CD4-positive, alpha-beta memory T cell (primary cell): ENCODE results near the gene LHX4. TPM values are rescaled to one million over a fixed set of nuclear protein-coding genes. Genes with fewer than 3 reads are reported as not detected.

ENCODE experiments used
- CTCF ChIA-PET: fragments of 350-600 bp; sonication (Branson Sonifier 250); formaldehyde crosslinking; loops from one replicate; lab custom pipeline; 2021; ENCODE audit warnings: inconsistent platforms; ENCODE audit not compliant: partially characterized antibody; lab: Charles Lee
- POLR2A ChIA-PET: fragments of 350-600 bp; sonication (Branson Sonifier 250); formaldehyde crosslinking; loops from one replicate; lab custom pipeline; 2021; ENCODE audit not compliant: partially characterized antibody; lab: Charles Lee
- DNase-seq, 5 donors: peaks; one replicate each; pipeline versions ENCODE4 v3.0.0 to v3.0.0-alpha.2; 2020 to 2022; ENCODE audit warnings: mixed read lengths in 1 of 5
- H3K27ac ChIP-seq: one replicate; pipeline ENCODE4 v1.7.0; 2013; ENCODE audit warnings: low read depth, low read length
- H3K27me3 ChIP-seq: 2 replicates; pipeline ENCODE4 v1.7.0; 2013; ENCODE audit warnings: mild to moderate bottlenecking, low read length, moderate library complexity; ENCODE audit not compliant: insufficient read depth
- H3K36me3 ChIP-seq: 2 replicates; pipeline ENCODE4 v1.7.0; 2013; ENCODE audit warnings: mild to moderate bottlenecking, low read length, moderate library complexity; ENCODE audit not compliant: insufficient read depth
- H3K4me1 ChIP-seq: 2 replicates; pipeline ENCODE4 v1.7.0; 2013; ENCODE audit warnings: mild to moderate bottlenecking, low read length, moderate library complexity; ENCODE audit not compliant: insufficient read depth
- H3K4me3 ChIP-seq, 2 donors: one replicate each; pipeline ENCODE4 v1.7.0; 2013; ENCODE audit warnings: low read length in 2 of 2, mild to moderate bottlenecking in 1 of 2
- H3K9me3 ChIP-seq, 2 donors: one replicate each; pipeline ENCODE4 v1.7.0; 2013; ENCODE audit warnings: low read length in 2 of 2, control low read depth in 1 of 2; ENCODE audit not compliant: control insufficient read depth in 1 of 2
- H3K27ac Mint-ChIP-seq, 7 donors: one replicate each; pipeline ENCODE4 v1.8.0; 2020 to 2021; ENCODE audit warnings: mixed read lengths in 7 of 7, mild to moderate bottlenecking in 6 of 7, inconsistent platforms in 3 of 7, moderate library complexity in 3 of 7
- H3K27me3 Mint-ChIP-seq, 2 donors: one replicate each; pipeline ENCODE4 v1.8.0; 2020 to 2021; ENCODE audit warnings: mixed read lengths in 2 of 2
- H3K36me3 Mint-ChIP-seq, 2 donors: one replicate each; pipeline ENCODE4 v1.8.0; 2020 to 2021; ENCODE audit warnings: mixed read lengths in 2 of 2, inconsistent platforms in 1 of 2, mild to moderate bottlenecking in 1 of 2
- H3K4me1 Mint-ChIP-seq, 4 donors: one replicate each; pipeline ENCODE4 v1.8.0; 2020 to 2021; ENCODE audit warnings: mixed read lengths in 4 of 4, mild to moderate bottlenecking in 1 of 4
- H3K4me3 Mint-ChIP-seq, 8 donors: one replicate each; pipeline ENCODE4 v1.8.0; 2020 to 2021; ENCODE audit warnings: mixed read lengths in 8 of 8, mild to moderate bottlenecking in 7 of 8, moderate library complexity in 6 of 8, inconsistent platforms in 3 of 8
- H3K9me3 Mint-ChIP-seq, 8 donors: one replicate each; pipeline ENCODE4 v1.8.0; 2020 to 2021; ENCODE audit warnings: mixed read lengths in 8 of 8, mild to moderate bottlenecking in 5 of 8, inconsistent platforms in 3 of 8, moderate library complexity in 1 of 8
- intact Hi-C: fragments of 100-400 bp; cut with micrococcal nuclease; formaldehyde crosslinking; loops from one replicate; pipeline ENCODE4 v1.15.1; 2023
- polyA plus RNA-seq, 2 donors: library from polyadenylated mRNA; unstranded; fragments of 300-500 nt; fragmentation: Illumina TruSeq; gene quantifications; one replicate each; pipeline ENCODE4 v1.2.3, GENCODE V29; 2021
- total RNA-seq, 2 experiments: library from RNA; stranded (reverse); gene quantifications; one replicate each; pipeline ENCODE4 v1.2.3, GENCODE V29; 2021

The LHX4 gene
- total and polyA plus RNA-seq, 4 experiments from 2014 or later: 0.25 TPM; not detected in 3

DNA sequence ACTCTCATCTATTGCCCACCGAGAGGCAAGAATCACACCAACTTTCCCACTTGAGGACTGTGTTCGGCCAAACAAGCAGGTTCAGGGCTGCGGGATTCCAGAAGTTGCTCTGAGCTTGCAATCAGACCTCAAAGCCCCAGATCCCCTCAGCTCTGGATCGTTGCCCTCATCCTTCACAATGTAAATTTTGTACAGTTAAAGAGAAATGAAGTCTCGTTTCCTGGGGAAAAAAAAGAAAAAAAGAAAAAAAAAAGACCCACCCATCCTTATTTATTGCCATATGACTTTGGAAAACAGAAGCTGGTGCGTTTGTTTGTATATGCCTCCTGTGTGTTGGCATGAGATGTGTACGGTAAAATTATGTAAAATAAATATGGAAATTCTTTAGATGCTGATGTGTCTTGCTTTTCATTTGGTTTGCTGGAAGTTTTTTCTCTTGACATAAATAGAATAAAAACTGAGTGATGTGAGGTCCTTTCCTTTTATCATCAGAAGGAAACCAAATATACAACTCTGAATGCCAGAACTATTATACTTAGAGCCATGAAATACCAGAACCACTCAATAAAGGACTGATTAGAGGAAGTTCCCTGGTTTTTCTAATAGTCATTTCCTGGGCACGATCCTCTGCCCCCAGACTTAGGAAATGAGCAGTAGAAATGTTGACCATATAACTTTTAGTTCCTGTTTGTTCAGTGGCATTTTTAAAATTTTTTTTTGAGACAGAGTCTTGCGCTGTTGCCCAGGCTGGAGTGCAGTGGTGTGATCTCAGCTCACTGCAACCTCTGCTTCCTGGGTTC, 48.7 kb downstream of the LHX4 start:
- Histone ChIP-seq H3K4me1 (no peaks in the 10 kb centered on the region), H3K27ac (no peak overlapping the region), H3K4me3 (no peak overlapping the region), H3K9me3 (no peaks in the 10 kb centered on the region), H3K27me3 (no peaks in the 10 kb centered on the region), H3K36me3 (no peaks in the 10 kb centered on the region)
- Mint-ChIP-seq H3K9me3 (no peaks in the 10 kb centered on the region), H3K4me1 (no peaks in the 10 kb centered on the region), H3K4me3 (no peak overlapping the region), H3K27ac (peak overlapping the region in 1 of 7 donors; percentile 32), H3K36me3 (peaks cover 46 to 61% of the 10 kb centered on the region in 2 donors), H3K27me3 (no peaks in the 10 kb centered on the region)
- intact Hi-C loops: no loop called here
- DNase-seq: no peak
- ChIA-PET CTCF (interaction anchor here (1.7 kb wide), 1 partner anchor 27 kb away, joined by 3 read pairs; no protein-coding TSS in a partner anchor), POLR2A (no interaction called here)

DNA sequence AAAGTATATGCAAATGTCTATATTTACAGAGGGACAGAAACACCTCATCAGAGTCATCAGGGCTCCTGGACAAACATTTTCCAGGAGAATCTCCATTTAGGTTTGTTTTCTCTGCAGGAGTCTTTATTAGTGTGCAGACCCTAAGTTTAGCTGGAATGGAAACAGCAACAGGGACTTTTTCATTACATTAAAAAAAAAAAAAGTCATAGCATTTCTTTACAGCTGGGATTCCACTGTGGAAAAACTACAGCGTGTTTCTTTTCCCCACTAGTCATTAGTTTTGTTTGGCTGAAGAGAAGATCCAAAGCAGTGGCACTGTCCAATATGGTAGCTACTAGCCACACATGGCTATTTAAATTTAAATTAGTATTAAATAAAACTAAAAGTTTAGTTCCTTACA, 49.6 kb downstream of the LHX4 start:
- H3K4me3 Mint-ChIP-seq: no peak overlapping the region
- peaks cover 48 to 60% of the 10 kb centered on the region in 2 donors for H3K36me3 Mint-ChIP-seq
- H3K27me3 Mint-ChIP-seq: no peaks in the 10 kb centered on the region
- Histone ChIP-seq H3K27ac (no peak overlapping the region), H3K4me3 (no peak overlapping the region), H3K9me3 (no peaks in the 10 kb centered on the region), H3K27me3 (no peaks in the 10 kb centered on the region), H3K36me3 (no peaks in the 10 kb centered on the region), H3K4me1 (no peaks in the 10 kb centered on the region)
- no peak for DNase-seq
- H3K4me1 Mint-ChIP-seq: no peaks in the 10 kb centered on the region
- intact Hi-C loops: no loop called here
- no peak overlapping the region for H3K27ac Mint-ChIP-seq
- no peaks in the 10 kb centered on the region for H3K9me3 Mint-ChIP-seq
- ChIA-PET CTCF (interaction anchor here (1.7 kb wide), 1 partner anchor 28 kb away, joined by 3 read pairs; no protein-coding TSS in a partner anchor), POLR2A (no interaction called here)

DNA sequence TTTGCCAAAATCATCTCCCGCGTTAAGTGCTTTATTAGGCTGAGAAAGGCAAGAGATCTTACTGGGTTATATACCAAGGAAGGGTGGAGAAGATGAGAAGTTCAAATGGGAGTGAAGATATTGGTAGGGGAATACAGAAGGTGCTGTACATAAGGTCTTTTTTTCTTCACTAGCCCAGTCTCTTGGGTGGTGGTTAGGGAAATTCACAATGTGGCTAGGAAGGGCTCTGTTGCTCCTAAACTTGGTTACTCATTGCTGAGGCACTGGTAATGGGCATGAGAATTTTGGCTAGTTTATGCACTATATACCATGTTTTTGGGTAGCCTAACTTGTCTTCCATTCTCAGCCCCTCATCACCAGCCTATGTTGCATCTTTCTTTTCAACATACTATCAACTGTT, 50.6 kb downstream of the LHX4 start:
- Histone ChIP-seq H3K4me1 (no peaks in the 10 kb centered on the region), H3K4me3 (no peak overlapping the region), H3K27me3 (no peaks in the 10 kb centered on the region), H3K27ac (no peak overlapping the region), H3K9me3 (no peaks in the 10 kb centered on the region), H3K36me3 (no peaks in the 10 kb centered on the region)
- intact Hi-C loops: no loop called here
- H3K27ac Mint-ChIP-seq: peak overlapping the region in 2 of 7 donors; percentile 17 to 32
- CTCF ChIA-PET: no interaction called here
- POLR2A ChIA-PET: no interaction called here
- no peaks in the 10 kb centered on the region for H3K9me3 Mint-ChIP-seq
- DNase-seq: no peak
- H3K27me3 Mint-ChIP-seq: no peaks in the 10 kb centered on the region
- H3K36me3 Mint-ChIP-seq: peaks cover 46 to 60% of the 10 kb centered on the region in 2 donors
- no peak overlapping the region for H3K4me3 Mint-ChIP-seq
- H3K4me1 Mint-ChIP-seq: no peaks in the 10 kb centered on the region

DNA sequence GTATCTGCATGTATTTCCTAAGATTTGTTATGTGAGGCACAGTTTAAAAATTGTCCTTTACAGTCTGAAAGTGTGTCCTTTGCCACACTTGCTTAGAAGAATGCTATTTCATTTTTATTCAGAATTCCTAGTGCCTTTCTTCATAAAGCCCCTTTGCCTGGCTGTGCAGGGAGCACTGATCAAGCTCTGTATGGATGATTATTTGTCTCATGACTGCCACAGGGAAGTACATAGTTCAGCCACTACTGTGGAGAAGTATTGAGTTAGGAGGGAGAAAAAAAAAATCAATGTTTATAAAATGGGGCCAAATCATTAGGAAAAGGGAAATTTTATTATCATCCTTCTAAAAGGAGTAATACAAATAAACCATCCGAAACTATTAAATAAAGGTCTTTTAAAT, 51.4 kb downstream of the LHX4 start:
- Mint-ChIP-seq H3K4me1 (no peaks in the 10 kb centered on the region), H3K27me3 (no peaks in the 10 kb centered on the region), H3K36me3 (peaks cover 48 to 51% of the 10 kb centered on the region in 2 donors), H3K9me3 (no peaks in the 10 kb centered on the region), H3K27ac (no peak overlapping the region), H3K4me3 (no peak overlapping the region)
- Histone ChIP-seq H3K4me1 (no peaks in the 10 kb centered on the region), H3K4me3 (no peak overlapping the region), H3K9me3 (no peaks in the 10 kb centered on the region), H3K27ac (no peak overlapping the region), H3K36me3 (no peaks in the 10 kb centered on the region), H3K27me3 (no peaks in the 10 kb centered on the region)
- intact Hi-C loops: no loop called here
- POLR2A ChIA-PET: no interaction called here
- no peak for DNase-seq
- CTCF ChIA-PET: interaction anchor here (1.4 kb wide), 1 partner anchor 29 kb away, joined by 4 read pairs; no protein-coding TSS in a partner anchor

DNA sequence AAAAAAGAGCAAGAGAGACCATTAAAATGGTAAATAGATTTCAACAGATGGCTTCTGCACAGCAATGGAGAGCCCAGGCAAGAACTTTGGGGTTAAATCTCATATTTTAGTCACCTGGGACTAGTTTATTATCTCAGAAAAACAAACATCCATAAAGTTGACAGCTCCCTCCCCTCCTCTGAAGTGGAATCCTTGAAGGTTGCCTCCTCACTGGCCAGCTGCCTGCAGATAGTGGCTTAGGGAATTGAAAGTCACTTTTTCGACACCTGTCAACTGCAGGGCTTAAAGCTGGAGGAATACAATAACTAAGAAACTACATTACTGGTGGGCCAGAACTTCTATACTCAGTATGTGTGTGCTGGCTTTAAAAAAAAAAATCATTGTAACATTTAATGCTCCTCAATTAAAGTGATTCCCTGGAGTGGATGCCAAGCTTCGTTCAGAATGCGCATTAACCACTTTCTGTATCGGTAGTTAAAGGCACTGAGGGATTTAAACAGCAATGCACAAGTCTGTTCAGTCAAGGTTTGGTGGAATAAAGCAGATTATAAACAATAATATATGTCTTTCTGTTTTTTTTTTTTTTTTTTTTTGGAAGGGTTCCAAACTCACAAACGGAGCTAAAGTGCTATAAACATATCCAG, 52.5 kb downstream of the LHX4 start:
- H3K27ac Mint-ChIP-seq: peak overlapping the region in 2 of 7 donors; percentile 54 to 90
- no peaks in the 10 kb centered on the region for H3K4me1 Mint-ChIP-seq
- no peak overlapping the region for H3K4me3 Mint-ChIP-seq
- Histone ChIP-seq H3K9me3 (no peaks in the 10 kb centered on the region), H3K27ac (no peak overlapping the region), H3K4me1 (no peaks in the 10 kb centered on the region), H3K27me3 (no peaks in the 10 kb centered on the region), H3K4me3 (no peak overlapping the region), H3K36me3 (no peaks in the 10 kb centered on the region)
- ChIA-PET CTCF (interaction anchor here (0.6 to 1.4 kb wide), 3 partner anchors 30 to 475 kb away, joined by 3 to 4 read pairs (median 3); no protein-coding TSS in a partner anchor), POLR2A (no interaction called here)
- no peaks in the 10 kb centered on the region for H3K9me3 Mint-ChIP-seq
- intact Hi-C loops: no loop called here
- H3K27me3 Mint-ChIP-seq: no peaks in the 10 kb centered on the region
- peaks cover 44 to 55% of the 10 kb centered on the region in 2 donors for H3K36me3 Mint-ChIP-seq
- no peak for DNase-seq

DNA sequence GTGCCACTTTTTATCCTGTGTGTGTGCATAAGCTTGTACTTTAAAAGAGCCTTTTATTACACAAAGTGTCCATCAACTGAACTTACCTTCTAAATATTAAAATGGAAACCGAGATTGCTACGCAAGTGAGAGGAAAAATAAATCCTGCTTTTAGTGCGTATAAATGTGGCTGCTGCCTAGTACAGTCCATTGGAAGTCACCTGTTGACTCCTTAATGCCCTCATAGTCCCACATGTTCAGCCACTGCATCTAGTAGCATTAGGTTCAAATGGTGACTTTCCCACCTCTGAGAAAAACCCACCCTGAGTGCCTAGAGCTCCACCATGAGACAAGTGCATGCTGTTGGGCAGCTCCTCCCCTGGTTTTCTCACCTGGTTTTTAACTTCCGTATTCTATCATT, 53.0 kb downstream of the LHX4 start:
- peak overlapping the region in 1 of 7 donors; percentile 63 for H3K27ac Mint-ChIP-seq
- H3K4me3 ChIP-seq: no peak overlapping the region

DNA sequence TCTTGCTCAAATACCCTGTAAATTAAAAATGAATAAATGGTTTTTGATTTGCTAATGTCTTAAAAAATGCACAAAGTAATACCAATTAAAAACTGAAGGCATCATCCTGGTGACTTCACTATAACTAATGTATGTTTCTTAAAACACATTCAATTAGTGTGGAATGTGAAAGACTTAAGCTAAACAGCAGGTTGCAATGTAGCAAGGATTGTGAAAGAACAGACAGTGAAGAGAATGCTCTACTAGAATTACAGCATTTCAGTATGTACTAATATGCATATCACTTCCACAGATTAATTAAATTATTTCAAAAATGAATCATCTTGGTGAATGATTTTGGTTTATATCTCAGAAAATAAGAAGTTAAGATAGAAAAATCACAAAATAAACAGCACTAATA, 56.4 kb downstream of the LHX4 start:
- Mint-ChIP-seq H3K27me3 (no peaks in the 10 kb centered on the region), H3K36me3 (peaks cover 36 to 42% of the 10 kb centered on the region in 2 donors), H3K9me3 (no peaks in the 10 kb centered on the region), H3K4me3 (no peak overlapping the region), H3K27ac (no peak overlapping the region), H3K4me1 (peaks cover 18 to 29% (median 22%) of the 10 kb centered on the region in 4 donors)
- no peak for DNase-seq
- Histone ChIP-seq H3K4me3 (no peak overlapping the region), H3K36me3 (no peaks in the 10 kb centered on the region), H3K9me3 (no peaks in the 10 kb centered on the region), H3K4me1 (peaks cover 19% of the 10 kb centered on the region), H3K27me3 (no peaks in the 10 kb centered on the region), H3K27ac (no peak overlapping the region)
- ChIA-PET CTCF (interaction anchor here (0.6 kb wide), 1 partner anchor 15 kb away, joined by 4 read pairs; no protein-coding TSS in a partner anchor), POLR2A (no interaction called here)
- intact Hi-C loops: no loop called here

More for the DNA sequence above, 53.0 kb downstream of the LHX4 start:
- H3K27me3 Mint-ChIP-seq: no peaks in the 10 kb centered on the region
- H3K4me1 Mint-ChIP-seq: peaks cover 0 to 2% (median 0%) of the 10 kb centered on the region in 4 donors
- no peaks in the 10 kb centered on the region for H3K9me3 ChIP-seq
- H3K36me3 ChIP-seq: no peaks in the 10 kb centered on the region
- intact Hi-C loops: no loop called here
- peaks cover 43 to 55% of the 10 kb centered on the region in 2 donors for H3K36me3 Mint-ChIP-seq
- CTCF ChIA-PET: interaction anchor here (0.6 to 1.4 kb wide), 2 partner anchors 30 to 475 kb away, joined by 3 to 4 read pairs; no protein-coding TSS in a partner anchor
- H3K4me1 ChIP-seq: no peaks in the 10 kb centered on the region
- DNase-seq: no peak
- no peaks in the 10 kb centered on the region for H3K27me3 ChIP-seq
- H3K4me3 Mint-ChIP-seq: no peak overlapping the region
- POLR2A ChIA-PET: no interaction called here
- no peaks in the 10 kb centered on the region for H3K9me3 Mint-ChIP-seq
- no peak overlapping the region for H3K27ac ChIP-seq
